Measurements from ENCODE around the gene TBC1D9.

The TBC1D9 gene

GRCh38 chr4:140641789-140642439 lies 114.3 kb downstream of the TBC1D9 start:
- H3F3A ChIP-seq (ENCODE audit: control insufficient read depth, insufficient read depth), result no peaks in the 10 kb centered on the region
- H3K27me3 ChIP-seq (ENCODE audit: control insufficient read depth, low read length), result no peaks in the 10 kb centered on the region
- no peak overlapping the region for H3K4me3 ChIP-seq (ENCODE audit: low read length)
- H4K20me1 ChIP-seq (ENCODE audit: control insufficient read depth, insufficient read depth, low read depth, low read length), result no peaks in the 10 kb centered on the region
- H3K4me2 ChIP-seq (ENCODE audit: low read length), result no peak overlapping the region
- no peaks in the 10 kb centered on the region for H3K9me2 ChIP-seq (replicated peaks; ENCODE audit: control insufficient read depth, low read length)
- no peaks in the 10 kb centered on the region for H3K36me3 ChIP-seq (ENCODE audit: control insufficient read depth, low read length)
- no peaks in the 10 kb centered on the region for H3K4me1 ChIP-seq (ENCODE audit: control insufficient read depth, low read length)
- H3K27ac ChIP-seq (ENCODE audit: low read depth, low read length), result no peak overlapping the region
- no peaks in the 10 kb centered on the region for H3K9me3 ChIP-seq (ENCODE audit: control insufficient read depth, insufficient read depth, low read length)
- no peaks in the 10 kb centered on the region for H3K79me2 ChIP-seq (ENCODE audit: control insufficient read depth, low read length)
- TF ChIP-seq CTCF (IDR thresholded peaks at IDR 0.05; ENCODE audit: low read depth, low read length, poor library complexity, severe bottlenecking) (no peak), EZH2phosphoT487 (IDR thresholded peaks at IDR 0.05; ENCODE audit: borderline replicate concordance, low read length) (no peak)

GRCh38 chr4:140641105-140641555 lies 115.1 kb downstream of the TBC1D9 start:
- no peaks in the 10 kb centered on the region for H3K27me3 ChIP-seq (ENCODE audit: control insufficient read depth, low read length)
- no peaks in the 10 kb centered on the region for H3F3A ChIP-seq (ENCODE audit: control insufficient read depth, insufficient read depth)
- H3K79me2 ChIP-seq (ENCODE audit: control insufficient read depth, low read length), result no peaks in the 10 kb centered on the region
- no peaks in the 10 kb centered on the region for H3K9me2 ChIP-seq (replicated peaks; ENCODE audit: control insufficient read depth, low read length)
- H3K4me1 ChIP-seq (ENCODE audit: control insufficient read depth, low read length), result no peaks in the 10 kb centered on the region
- H3K27ac ChIP-seq (ENCODE audit: low read depth, low read length), result no peak overlapping the region
- H3K4me2 ChIP-seq (ENCODE audit: low read length), result no peak overlapping the region
- TF ChIP-seq EZH2phosphoT487 (IDR thresholded peaks at IDR 0.05; ENCODE audit: borderline replicate concordance, low read length), result no peak
- TF ChIP-seq CTCF (IDR thresholded peaks at IDR 0.05; ENCODE audit: low read depth, low read length, poor library complexity, severe bottlenecking), result no peak
- H3K36me3 ChIP-seq (ENCODE audit: control insufficient read depth, low read length), result no peaks in the 10 kb centered on the region
- no peaks in the 10 kb centered on the region for H4K20me1 ChIP-seq (ENCODE audit: control insufficient read depth, insufficient read depth, low read depth, low read length)
- H3K9me3 ChIP-seq (ENCODE audit: control insufficient read depth, insufficient read depth, low read length), result no peaks in the 10 kb centered on the region
- H3K4me3 ChIP-seq (ENCODE audit: low read length), result no peak overlapping the region

- Histone ChIP-seq H4K20me1 (ENCODE audit: control insufficient read depth, insufficient read depth, low read depth, low read length) (no peaks in the 10 kb centered on the region), H3K9me2 (replicated peaks; ENCODE audit: control insufficient read depth, low read length) (no peaks in the 10 kb centered on the region), H3K27ac (ENCODE audit: low read depth, low read length) (no peak overlapping the region), H3K36me3 (ENCODE audit: control insufficient read depth, low read length) (no peaks in the 10 kb centered on the region), H3K4me2 (ENCODE audit: low read length) (no peak overlapping the region), H3K4me1 (ENCODE audit: control insufficient read depth, low read length) (no peaks in the 10 kb centered on the region), H3K9me3 (ENCODE audit: control insufficient read depth, insufficient read depth, low read length) (no peaks in the 10 kb centered on the region), H3K27me3 (ENCODE audit: control insufficient read depth, low read length) (no peaks in the 10 kb centered on the region), H3F3A (ENCODE audit: control insufficient read depth, insufficient read depth) (no peaks in the 10 kb centered on the region), H3K4me3 (ENCODE audit: low read length) (no peak overlapping the region), H3K79me2 (ENCODE audit: control insufficient read depth, low read length) (no peaks in the 10 kb centered on the region)
- TF ChIP-seq CTCF (IDR thresholded peaks at IDR 0.05; ENCODE audit: low read depth, low read length, poor library complexity, severe bottlenecking) (no peak), EZH2phosphoT487 (IDR thresholded peaks at IDR 0.05; ENCODE audit: borderline replicate concordance, low read length) (no peak)
Observed at GRCh38 chr4:140640150-140640748, 115.9 kb downstream of the TBC1D9 start.

Measured in DOHH2 (cell line).